ENCODE measurements around the gene MYCBP2. TPM values are rescaled to one million over a fixed set of nuclear protein-coding genes. Genes with fewer than 3 reads are reported as not detected.

MYCBP2 gene
- total RNA-seq, 6 donors from 2014 or later: 83.3 to 288 (median 127) TPM

- H3K4me1 ChIP-seq: no peaks in the 10 kb centered on the region
- no peak for ATAC-seq (ENCODE audit: low FRiP score in 2 of 2)
- 92% methylated on average over 5 of the region's 5 CpGs for whole genome bisulfite sequencing, 2 donors
- peaks cover 0 to 14% (median 0%) of the 10 kb centered on the region in 4 donors for H3K36me3 ChIP-seq
- DNase-seq: no peak
- H3K9me3 ChIP-seq: no peaks in the 10 kb centered on the region
- no peaks in the 10 kb centered on the region for H3K27me3 ChIP-seq
- H3K27ac ChIP-seq: no peak overlapping the region
- TF ChIP-seq EP300 (IDR thresholded peaks at IDR 0.05) (no peak), POLR2A (IDR thresholded peaks at IDR 0.05) (no peak)
- no peak overlapping the region for H3K4me3 ChIP-seq
Observed at GRCh38 chr13:77230560-77230959, 96.3 kb downstream of the MYCBP2 start.

GRCh38 chr13:77225946-77226345 is 100.9 kb downstream of the MYCBP2 start:
- TF ChIP-seq EP300 (IDR thresholded peaks at IDR 0.05) (no peak), POLR2A (IDR thresholded peaks at IDR 0.05) (no peak), POLR2AphosphoS5 (IDR thresholded peaks at IDR 0.05) (no peak), CTCF (IDR thresholded peaks at IDR 0.05) (no peak)
- ATAC-seq (ENCODE audit: low FRiP score in 2 of 2): no peak
- H3K27me3 ChIP-seq: no peaks in the 10 kb centered on the region
- no peak overlapping the region for H3K4me3 ChIP-seq
- H3K9me3 ChIP-seq: no peaks in the 10 kb centered on the region
- H3K4me1 ChIP-seq: no peaks in the 10 kb centered on the region
- H3K27ac ChIP-seq: no peak overlapping the region
- no peak for DNase-seq
- H3K36me3 ChIP-seq: peaks cover 0 to 30% (median 15%) of the 10 kb centered on the region in 4 donors

GRCh38 chr13:77222909-77223308 is 104.0 kb downstream of the MYCBP2 start:
- no peak for TF ChIP-seq CTCF (IDR thresholded peaks at IDR 0.05)
- TF ChIP-seq EP300 (IDR thresholded peaks at IDR 0.05): no peak
- TF ChIP-seq POLR2AphosphoS5 (IDR thresholded peaks at IDR 0.05): no peak
- TF ChIP-seq POLR2A (IDR thresholded peaks at IDR 0.05): no peak
- Histone ChIP-seq H3K4me3 (no peak overlapping the region), H3K36me3 (peaks cover 0 to 29% (median 15%) of the 10 kb centered on the region in 4 donors), H3K4me1 (no peaks in the 10 kb centered on the region), H3K9me3 (no peaks in the 10 kb centered on the region), H3K27me3 (no peaks in the 10 kb centered on the region), H3K27ac (no peak overlapping the region)
- DNase-seq (no peak), ATAC-seq (ENCODE audit: low FRiP score in 2 of 2) (no peak)
- 83 to 87% methylated on average over 3 of the region's 3 CpGs for WGBS, 2 donors

- Histone ChIP-seq H3K4me1 (no peaks in the 10 kb centered on the region), H3K27me3 (no peaks in the 10 kb centered on the region), H3K36me3 (peaks cover 1 to 35% (median 15%) of the 10 kb centered on the region in 4 donors), H3K27ac (no peak overlapping the region), H3K9me3 (no peaks in the 10 kb centered on the region), H3K4me3 (no peak overlapping the region)
- no peak for TF ChIP-seq POLR2AphosphoS5 (IDR thresholded peaks at IDR 0.05)
- TF ChIP-seq CTCF (IDR thresholded peaks at IDR 0.05): no peak
- TF ChIP-seq POLR2A (IDR thresholded peaks at IDR 0.05): no peak
- no peak for TF ChIP-seq EP300 (IDR thresholded peaks at IDR 0.05)
- WGBS, 2 donors: 84 to 92% methylated on average over 3 of the region's 3 CpGs
- no peak for DNase-seq
- ATAC-seq (ENCODE audit: low FRiP score in 2 of 2): no peak
Observed at GRCh38 chr13:77222000-77222690, 104.7 kb downstream of the MYCBP2 start.

GRCh38 chr13:77219401-77219800 is 107.5 kb downstream of the MYCBP2 start:
- no peak overlapping the region for H3K27ac ChIP-seq
- WGBS, 2 donors: 55 to 57% methylated on average over 2 of the region's 2 CpGs
- TF ChIP-seq EP300 (IDR thresholded peaks at IDR 0.05): no peak
- no peak for TF ChIP-seq CTCF (IDR thresholded peaks at IDR 0.05)
- no peak for TF ChIP-seq POLR2AphosphoS5 (IDR thresholded peaks at IDR 0.05)
- TF ChIP-seq POLR2A (IDR thresholded peaks at IDR 0.05): no peak
- no peaks in the 10 kb centered on the region for H3K27me3 ChIP-seq
- H3K4me3 ChIP-seq: no peak overlapping the region
- ATAC-seq (ENCODE audit: low FRiP score in 2 of 2): no peak
- H3K9me3 ChIP-seq: no peaks in the 10 kb centered on the region
- H3K4me1 ChIP-seq: no peaks in the 10 kb centered on the region
- peaks cover 2 to 47% (median 21%) of the 10 kb centered on the region in 4 donors for H3K36me3 ChIP-seq
- no peak for DNase-seq

Data from upper lobe of left lung (tissue), 6 donors.